Measurements from ENCODE around the gene DCAF11.
A peak's percentile ranks its signal among the peaks of the same experiment; 100 is the strongest.

The DCAF11 gene

GRCh38 chr14:24114532-24115421 is at the start of gene DCAF11, which contains the start of gene NRL:
DCAF11 (plus strand) TSS chr14:24114777; CDS start chr14:24115595, 818 bp downstream.
NRL (minus strand) TSS chr14:24114949; CDS start chr14:24082848, 32,101 bp downstream.
- peak; percentile 97 for DNase-seq (ENCODE audit: low spot score)

- DNase-seq (ENCODE audit: low spot score): no peak
Measured at GRCh38 chr14:24064856-24065255, 49.7 kb upstream of the DCAF11 start.

- DNase-seq (ENCODE audit: low spot score): no peak
Measured at GRCh38 chr14:24065408-24065807, 49.2 kb upstream of the DCAF11 start.

GRCh38 chr14:24066496-24067132 is 48.0 kb upstream of the DCAF11 start:
- DNase-seq (ENCODE audit: low spot score): peak; percentile 59

GRCh38 chr14:24067133-24068082 is 47.2 kb upstream of the DCAF11 start:
- DNase-seq (ENCODE audit: low spot score): no peak

- no peak for DNase-seq (ENCODE audit: low spot score)
Measured at GRCh38 chr14:24068711-24069410, 45.7 kb upstream of the DCAF11 start.

- no peak for DNase-seq (ENCODE audit: low spot score)
Measured at GRCh38 chr14:24069411-24069735, 45.2 kb upstream of the DCAF11 start.

GRCh38 chr14:24070285-24071143 is 44.1 kb upstream of the DCAF11 start:
- DNase-seq (ENCODE audit: low spot score): no peak

- DNase-seq (ENCODE audit: low spot score): no peak
Measured at GRCh38 chr14:24071144-24071697, 43.4 kb upstream of the DCAF11 start, which contains the start of gene CPNE6. CPNE6 (plus strand) TSS chr14:24071562; CDS start chr14:24072937, 1,375 bp downstream.

- DNase-seq (ENCODE audit: low spot score): no peak
Measured at GRCh38 chr14:24071836-24072430, 42.6 kb upstream of the DCAF11 start.

GRCh38 chr14:24072436-24072835 is 42.1 kb upstream of the DCAF11 start:
- no peak for DNase-seq (ENCODE audit: low spot score)

GRCh38 chr14:24072881-24073877 is 41.4 kb upstream of the DCAF11 start:
- no peak for DNase-seq (ENCODE audit: low spot score)

GRCh38 chr14:24074625-24075484 is 39.7 kb upstream of the DCAF11 start:
- no peak for DNase-seq (ENCODE audit: low spot score)

- no peak for DNase-seq (ENCODE audit: low spot score)
Measured at GRCh38 chr14:24075485-24076301, 38.9 kb upstream of the DCAF11 start.

GRCh38 chr14:24076302-24076601 is 38.3 kb upstream of the DCAF11 start:
- DNase-seq (ENCODE audit: low spot score): no peak

- no peak for DNase-seq (ENCODE audit: low spot score)
Measured at GRCh38 chr14:24077086-24077485, 37.5 kb upstream of the DCAF11 start.

- no peak for DNase-seq (ENCODE audit: low spot score)
Measured at GRCh38 chr14:24078146-24078545, 36.4 kb upstream of the DCAF11 start.
